ENCODE data around the gene GUCY1A1.

DNA sequence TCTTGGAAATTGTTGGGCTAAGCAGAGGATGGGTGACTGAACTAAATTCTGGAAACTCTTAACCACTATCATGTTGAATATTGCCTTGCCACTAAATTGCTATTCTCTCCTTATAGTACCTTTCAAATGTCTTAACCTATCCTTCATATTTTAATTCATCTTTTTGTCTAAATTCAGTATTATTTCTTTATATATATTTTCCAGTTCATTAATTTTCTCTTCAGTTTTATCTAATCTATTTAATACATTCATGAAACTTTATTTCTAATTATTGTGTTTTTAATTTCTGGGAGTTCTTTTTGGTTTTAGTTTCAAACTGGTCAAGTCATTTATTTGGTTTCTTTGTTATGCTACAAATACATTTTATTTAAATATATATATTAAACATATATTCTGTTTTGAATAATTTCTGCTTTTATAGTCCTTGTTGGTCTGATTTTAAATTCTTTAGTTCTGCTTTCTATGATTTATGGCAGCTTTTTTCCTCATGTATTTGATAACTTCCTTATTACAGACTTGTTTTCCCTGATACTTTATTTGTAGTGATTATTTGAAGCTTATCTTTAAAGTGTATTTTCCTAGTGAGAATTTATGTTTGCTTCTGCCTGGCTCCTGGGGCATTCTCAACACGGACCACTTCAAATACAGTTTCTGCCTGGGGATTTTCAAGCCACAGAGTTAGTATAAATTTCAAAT is 8.5 kb upstream of the GUCY1A1 start:
- TF ChIP-seq CTCF (IDR thresholded peaks at IDR 0.05) (no peak), POLR2A (IDR thresholded peaks at IDR 0.05) (no peak), POLR2AphosphoS5 (IDR thresholded peaks at IDR 0.05) (no peak)

Measured in sigmoid colon (tissue), 4 donors.